Activated CD4-positive, alpha-beta T cell treated with anti-CD3 and anti-CD28 coated beads for 36 hours (primary cell): ENCODE data around the gene SH3PXD2B. TPM values are rescaled to one million over a fixed set of nuclear protein-coding genes. Genes with fewer than 3 reads are reported as not detected.

Experiments used
- ATAC-seq: fragments of 200-7000 bp; cut with Tn5 transposase; one replicate; pipeline ENCODE4 v1.10.0; 2021; ENCODE audit warnings: mild to moderate bottlenecking, moderate library complexity
- CTCF ChIA-PET: fragments of 350-600 bp; sonication (Branson Sonifier 250); formaldehyde crosslinking; loops from one replicate; lab custom pipeline; 2021; ENCODE audit warnings: antibody characterized with exemption; lab: Charles Lee
- POLR2A ChIA-PET: fragments of 350-600 bp; sonication (Branson Sonifier 250); formaldehyde crosslinking; loops from one replicate; lab custom pipeline; 2021; ENCODE audit warnings: antibody characterized with exemption, inconsistent platforms; lab: Charles Lee
- DNase-seq: peaks from one replicate; pipeline ENCODE4 v3.0.0-alpha.2; 2020
- H3K27ac Mint-ChIP-seq: one replicate; pipeline ENCODE4 v1.8.0; 2021; ENCODE audit warnings: mixed read lengths
- H3K27me3 Mint-ChIP-seq: one replicate; pipeline ENCODE4 v1.8.0; 2021; ENCODE audit warnings: mixed read lengths
- H3K36me3 Mint-ChIP-seq: one replicate; pipeline ENCODE4 v1.8.0; 2021; ENCODE audit warnings: low read depth, mixed read lengths
- H3K4me1 Mint-ChIP-seq: one replicate; pipeline ENCODE4 v1.8.0; 2021; ENCODE audit warnings: mixed read lengths
- H3K4me3 Mint-ChIP-seq: one replicate; pipeline ENCODE4 v1.8.0; 2021; ENCODE audit warnings: mild to moderate bottlenecking, moderate library complexity, mixed read lengths
- H3K9me3 Mint-ChIP-seq: one replicate; pipeline ENCODE4 v1.8.0; 2021; ENCODE audit warnings: low read depth, mixed read lengths
- intact Hi-C, 2 experiments: fragments of 100-400 bp; cut with DNase I in 1 of 2; cut with micrococcal nuclease in 1 of 2; formaldehyde crosslinking; loops; one replicate each; pipeline versions ENCODE4 v1.14.2 to v1.15.1; 2022 to 2024; cut with DNase I, micrococcal nuclease
- total RNA-seq, 2 experiments: library from RNA; stranded (reverse); gene quantifications; one replicate each; pipeline ENCODE4 v1.2.3, GENCODE V29; 2021

The SH3PXD2B gene
- total RNA-seq, 2 experiments from 2014 or later, result 1.3 to 1.8 TPM

- intact Hi-C loops, result loop anchor here in 1 of 2 experiments (2.0 to 5.0 kb wide), 2 partner anchors 41 to 89 kb away; no protein-coding TSS in a partner anchor
- no peaks in the 10 kb centered on the region for H3K36me3 Mint-ChIP-seq
- ATAC-seq (peak; percentile 51), DNase-seq (peak; percentile 38)
- peaks cover 17% of the 10 kb centered on the region for H3K4me1 Mint-ChIP-seq
- no peak overlapping the region for H3K27ac Mint-ChIP-seq
- H3K9me3 Mint-ChIP-seq, result no peaks in the 10 kb centered on the region
- ChIA-PET CTCF (interaction anchor here (0.6 to 5.0 kb wide), 28 partner anchors 9 to 1511 kb away, joined by 3 to 47 read pairs (median 4); no protein-coding TSS in a partner anchor), POLR2A (interaction anchor here (0.9 kb wide), 1 partner anchor 445 kb away, joined by 4 read pairs; no protein-coding TSS in a partner anchor)
- no peak overlapping the region for H3K4me3 Mint-ChIP-seq
- H3K27me3 Mint-ChIP-seq, result peaks cover 23% of the 10 kb centered on the region
Measured at GRCh38 chr5:172451771-172452197, 2.5 kb downstream of the SH3PXD2B start.

- Mint-ChIP-seq H3K27me3 (peaks cover 23% of the 10 kb centered on the region), H3K4me1 (peaks cover 17% of the 10 kb centered on the region), H3K27ac (no peak overlapping the region), H3K9me3 (no peaks in the 10 kb centered on the region), H3K4me3 (no peak overlapping the region), H3K36me3 (no peaks in the 10 kb centered on the region)
- ChIA-PET POLR2A (interaction anchor here (0.6 kb wide), 1 partner anchor 204 kb away, joined by 4 read pairs; no protein-coding TSS in a partner anchor), CTCF (interaction anchor here (0.6 to 5.0 kb wide), 30 partner anchors 10 to 1512 kb away, joined by 3 to 47 read pairs (median 3); no protein-coding TSS in a partner anchor)
- ATAC-seq, result peak; percentile 48
- intact Hi-C loops, result loop anchor here in 1 of 2 experiments (2.0 to 5.0 kb wide), 2 partner anchors 40 to 89 kb away; no protein-coding TSS in a partner anchor
- peak; percentile 71 for DNase-seq
Measured at GRCh38 chr5:172450861-172451695, 3.2 kb downstream of the SH3PXD2B start.

- no peak for DNase-seq
- Mint-ChIP-seq H3K9me3 (no peaks in the 10 kb centered on the region), H3K4me3 (no peak overlapping the region), H3K27me3 (peaks cover 23% of the 10 kb centered on the region), H3K4me1 (peaks cover 17% of the 10 kb centered on the region), H3K36me3 (no peaks in the 10 kb centered on the region), H3K27ac (no peak overlapping the region)
- CTCF ChIA-PET, result interaction anchor here (0.7 to 5.0 kb wide), 14 partner anchors 10 to 255 kb away, joined by 3 to 47 read pairs (median 4); no protein-coding TSS in a partner anchor
- ATAC-seq, result no peak
- POLR2A ChIA-PET, result interaction anchor here (0.6 kb wide), 1 partner anchor 204 kb away, joined by 4 read pairs; no protein-coding TSS in a partner anchor
- intact Hi-C loops, result loop anchor here in 1 of 2 experiments (2.0 to 5.0 kb wide), 2 partner anchors 40 to 88 kb away; no protein-coding TSS in a partner anchor
Measured at GRCh38 chr5:172450453-172450852, 3.9 kb downstream of the SH3PXD2B start.

- Mint-ChIP-seq H3K27ac (no peak overlapping the region), H3K4me1 (peaks cover 16% of the 10 kb centered on the region), H3K9me3 (no peaks in the 10 kb centered on the region), H3K36me3 (no peaks in the 10 kb centered on the region), H3K27me3 (peaks cover 31% of the 10 kb centered on the region), H3K4me3 (no peak overlapping the region)
- intact Hi-C loops, result no loop called here
- ChIA-PET POLR2A (interaction anchor here (0.7 kb wide), 1 partner anchor 37 kb away, joined by 3 read pairs; no protein-coding TSS in a partner anchor), CTCF (interaction anchor here (5.0 kb wide), 1 partner anchor 12 kb away, joined by 47 read pairs; no protein-coding TSS in a partner anchor)
- ATAC-seq (no peak), DNase-seq (no peak)
Measured at GRCh38 chr5:172448999-172449398, 5.3 kb downstream of the SH3PXD2B start.

- CTCF ChIA-PET, result interaction anchor here (0.9 kb wide), 1 partner anchor 251 kb away, joined by 3 read pairs; no protein-coding TSS in a partner anchor
- H3K4me3 Mint-ChIP-seq, result no peak overlapping the region
Measured at GRCh38 chr5:172447646-172448365, 6.5 kb downstream of the SH3PXD2B start.

GRCh38 chr5:172446336-172447051 lies 7.8 kb downstream of the SH3PXD2B start:
- CTCF ChIA-PET, result interaction anchor here (0.7 to 0.9 kb wide), 2 partner anchors 252 to 306 kb away, joined by 3 read pairs; no protein-coding TSS in a partner anchor
- intact Hi-C loops, result no loop called here
- Mint-ChIP-seq H3K36me3 (no peaks in the 10 kb centered on the region), H3K9me3 (no peaks in the 10 kb centered on the region), H3K4me3 (no peak overlapping the region), H3K27ac (no peak overlapping the region), H3K27me3 (peaks cover 24% of the 10 kb centered on the region), H3K4me1 (peaks cover 17% of the 10 kb centered on the region)
- ATAC-seq (no peak), DNase-seq (no peak)
- POLR2A ChIA-PET, result interaction anchor here (0.5 to 0.7 kb wide), 2 partner anchors 315 to 492 kb away, joined by 3 to 7 read pairs; no protein-coding TSS in a partner anchor

More at GRCh38 chr5:172447646-172448365, 6.5 kb downstream of the SH3PXD2B start:
- H3K4me1 Mint-ChIP-seq, result peaks cover 19% of the 10 kb centered on the region
- intact Hi-C loops, result no loop called here
- no peaks in the 10 kb centered on the region for H3K36me3 Mint-ChIP-seq
- DNase-seq (no peak), ATAC-seq (no peak)
- H3K9me3 Mint-ChIP-seq, result no peaks in the 10 kb centered on the region
- H3K27ac Mint-ChIP-seq, result no peak overlapping the region
- POLR2A ChIA-PET, result no interaction called here
- peaks cover 25% of the 10 kb centered on the region for H3K27me3 Mint-ChIP-seq

GRCh38 chr5:172445866-172446265 lies 8.5 kb downstream of the SH3PXD2B start:
- POLR2A ChIA-PET, result no interaction called here
- intact Hi-C loops, result no loop called here
- ATAC-seq, result no peak

GRCh38 chr5:172444626-172445365 lies 9.5 kb downstream of the SH3PXD2B start:
- Mint-ChIP-seq H3K4me3 (no peak overlapping the region), H3K4me1 (peaks cover 14% of the 10 kb centered on the region), H3K9me3 (no peaks in the 10 kb centered on the region), H3K36me3 (no peaks in the 10 kb centered on the region), H3K27me3 (peaks cover 23% of the 10 kb centered on the region), H3K27ac (peak overlapping the region; percentile 57)
- POLR2A ChIA-PET, result no interaction called here
- DNase-seq (no peak), ATAC-seq (no peak)
- CTCF ChIA-PET, result interaction anchor here (1.2 kb wide), 1 partner anchor 39 kb away, joined by 4 read pairs; no protein-coding TSS in a partner anchor
- intact Hi-C loops, result no loop called here

More at GRCh38 chr5:172445866-172446265, 8.5 kb downstream of the SH3PXD2B start:
- Mint-ChIP-seq H3K27me3 (peaks cover 23% of the 10 kb centered on the region), H3K27ac (no peak overlapping the region), H3K4me1 (peaks cover 14% of the 10 kb centered on the region), H3K9me3 (no peaks in the 10 kb centered on the region), H3K4me3 (no peak overlapping the region), H3K36me3 (no peaks in the 10 kb centered on the region)
- CTCF ChIA-PET, result interaction anchor here (0.6 to 0.7 kb wide), 2 partner anchors 303 to 307 kb away, joined by 3 read pairs; no protein-coding TSS in a partner anchor
- no peak for DNase-seq

GRCh38 chr5:172444110-172444510 lies 10.2 kb downstream of the SH3PXD2B start:
- ChIA-PET POLR2A (no interaction called here), CTCF (interaction anchor here (1.2 kb wide), 1 partner anchor 38 kb away, joined by 4 read pairs; no protein-coding TSS in a partner anchor)
- no peaks in the 10 kb centered on the region for H3K36me3 Mint-ChIP-seq
- no peak for DNase-seq
- H3K4me3 Mint-ChIP-seq, result no peak overlapping the region
- no peak for ATAC-seq
- intact Hi-C loops, result no loop called here
- no peaks in the 10 kb centered on the region for H3K9me3 Mint-ChIP-seq
- H3K27ac Mint-ChIP-seq, result no peak overlapping the region
- peaks cover 19% of the 10 kb centered on the region for H3K27me3 Mint-ChIP-seq
- peaks cover 14% of the 10 kb centered on the region for H3K4me1 Mint-ChIP-seq
